Nephron (organoid): Measurements from ENCODE around the gene ZNF304.

Experiments used
- H3K27ac Mint-ChIP-seq, 3 experiments: 2 replicates each; pipeline ENCODE4 v1.8.0; 2020; ENCODE audit warnings: mixed read lengths in 3 of 3, mild to moderate bottlenecking in 2 of 3, moderate library complexity in 1 of 3
- H3K27me3 Mint-ChIP-seq: 2 replicates; pipeline ENCODE4 v1.8.0; 2021; ENCODE audit warnings: low read depth, mild to moderate bottlenecking, moderate library complexity, mixed read lengths
- H3K36me3 Mint-ChIP-seq: 2 replicates; pipeline ENCODE4 v1.8.0; 2020; ENCODE audit warnings: low read depth, mixed read lengths
- H3K4me1 Mint-ChIP-seq: 2 replicates; pipeline ENCODE4 v1.8.0; 2020; ENCODE audit warnings: mixed read lengths
- H3K4me3 Mint-ChIP-seq, 3 experiments: 2 replicates each; pipeline ENCODE4 v1.8.0; 2020; ENCODE audit warnings: mild to moderate bottlenecking in 3 of 3, mixed read lengths in 3 of 3, moderate library complexity in 2 of 3
- H3K9me3 Mint-ChIP-seq: 2 replicates; pipeline ENCODE4 v1.8.0; 2020; ENCODE audit warnings: mixed read lengths
- CTCF ChIP-seq, 3 experiments: fragments of 200-600 bp; sonication (generic); IDR thresholded peaks; one replicate each; pipeline ENCODE4 v1.5.0; 2021; ENCODE audit warnings: antibody characterized with exemption in 3 of 3; ENCODE audit not compliant: unreplicated experiment in 3 of 3

ZNF304 gene

GRCh38 chr19:57377498-57378146, 26.6 kb downstream of the ZNF304 start:
- no peak for TF ChIP-seq CTCF (IDR thresholded peaks at IDR 0.05; ENCODE audit: unreplicated experiment in 3 of 3)
- no peaks in the 10 kb centered on the region for H3K4me1 Mint-ChIP-seq
- H3K36me3 Mint-ChIP-seq, result peaks cover 80% of the 10 kb centered on the region
- no peaks in the 10 kb centered on the region for H3K27me3 Mint-ChIP-seq
- no peak overlapping the region for H3K4me3 Mint-ChIP-seq
- H3K9me3 Mint-ChIP-seq, result peaks cover 55% of the 10 kb centered on the region
- H3K27ac Mint-ChIP-seq, result no peak overlapping the region

- peaks cover 36% of the 10 kb centered on the region for H3K9me3 Mint-ChIP-seq
- H3K4me3 Mint-ChIP-seq, result no peak overlapping the region
- no peak for TF ChIP-seq CTCF (IDR thresholded peaks at IDR 0.05; ENCODE audit: unreplicated experiment in 3 of 3)
These were observed 29.9 kb downstream of the ZNF304 start for GRCh38 chr19:57380923-57381322.

GRCh38 chr19:57382806-57383488, 31.9 kb downstream of the ZNF304 start:
- no peak for TF ChIP-seq CTCF (IDR thresholded peaks at IDR 0.05; ENCODE audit: unreplicated experiment in 3 of 3)
- Mint-ChIP-seq H3K4me3 (no peak overlapping the region), H3K27ac (no peak overlapping the region), H3K4me1 (no peaks in the 10 kb centered on the region), H3K9me3 (peaks cover 21% of the 10 kb centered on the region), H3K36me3 (peaks cover 26% of the 10 kb centered on the region), H3K27me3 (peaks cover 7% of the 10 kb centered on the region)

More at GRCh38 chr19:57380923-57381322, 29.9 kb downstream of the ZNF304 start:
- H3K27me3 Mint-ChIP-seq, result peaks cover 7% of the 10 kb centered on the region
- H3K36me3 Mint-ChIP-seq, result peaks cover 47% of the 10 kb centered on the region
- no peak overlapping the region for H3K27ac Mint-ChIP-seq
- H3K4me1 Mint-ChIP-seq, result no peaks in the 10 kb centered on the region

DNA sequence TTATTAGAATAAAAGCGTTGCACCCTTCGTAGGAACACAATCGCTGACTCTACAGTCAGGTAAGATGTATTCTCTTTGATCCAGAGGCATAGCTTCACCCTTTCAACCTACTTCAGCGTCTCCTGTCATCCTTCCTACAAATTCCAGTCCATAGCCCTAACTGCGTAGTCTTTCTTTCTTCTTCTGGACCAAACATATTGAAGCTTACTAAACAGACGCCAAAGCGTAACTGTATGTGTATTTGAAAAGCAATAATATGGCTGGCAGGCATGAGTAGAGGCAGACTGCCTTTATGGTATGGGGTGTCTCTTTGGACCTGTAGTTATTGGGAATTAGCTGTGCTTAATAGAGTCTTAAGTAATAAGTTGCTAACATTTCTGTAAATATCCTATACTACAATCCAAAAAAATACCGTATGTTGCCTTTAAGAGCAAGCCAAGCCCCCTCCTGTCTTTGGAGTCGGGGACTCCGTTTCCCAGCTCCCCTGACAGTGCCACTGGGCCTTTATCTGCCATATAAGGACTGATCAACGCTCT, 38.2 kb downstream of the ZNF304 start:
- peak overlapping the region; percentile 95 to 98 (median 98) for H3K27ac Mint-ChIP-seq
- peaks cover 42% of the 10 kb centered on the region for H3K36me3 Mint-ChIP-seq

GRCh38 chr19:57389730-57390598, 38.9 kb downstream of the ZNF304 start, which contains the start of gene ZNF548:
Gene ZNF548 (plus strand): TSS chr19:57389854. CDS start chr19:57390100, 246 bp downstream.
- H3K4me3 Mint-ChIP-seq, result peak within 1 kb of the TSS; percentile 92 to 100 (median 97)
- H3K36me3 Mint-ChIP-seq, result peaks cover 49% of the 10 kb centered on the region
- H3K9me3 Mint-ChIP-seq, result peaks cover 19% of the 10 kb centered on the region
- no peaks in the 10 kb centered on the region for H3K27me3 Mint-ChIP-seq
- TF ChIP-seq CTCF (IDR thresholded peaks at IDR 0.05; ENCODE audit: unreplicated experiment in 3 of 3), result peak; percentile 13 to 30 (median 20)
- peaks cover 21% of the 10 kb centered on the region for H3K4me1 Mint-ChIP-seq
- peak within 1 kb of the TSS; percentile 95 to 98 (median 98) for H3K27ac Mint-ChIP-seq

More for the DNA sequence above, 38.2 kb downstream of the ZNF304 start:
- H3K27me3 Mint-ChIP-seq, result no peaks in the 10 kb centered on the region
- peaks cover 14% of the 10 kb centered on the region for H3K9me3 Mint-ChIP-seq
- H3K4me3 Mint-ChIP-seq, result peak overlapping the region; percentile 92 to 100 (median 97)
- no peak for TF ChIP-seq CTCF (IDR thresholded peaks at IDR 0.05; ENCODE audit: unreplicated experiment in 3 of 3)
- H3K4me1 Mint-ChIP-seq, result peaks cover 21% of the 10 kb centered on the region
